DLD1 (cell line): ENCODE results near the gene KCNJ18.
"Not testable (repeated sequence)": the region's sequence is repeated elsewhere in the genome, so short reads cannot be mapped to it uniquely, and the experiment has no call there.

Source experiments
- in situ Hi-C: cut with HindIII; loops from 2 replicates; pipeline ENCODE4 v1.10.0; 2017; ENCODE audit warnings: low sequenced_read_pairs

KCNJ18 gene

DNA sequence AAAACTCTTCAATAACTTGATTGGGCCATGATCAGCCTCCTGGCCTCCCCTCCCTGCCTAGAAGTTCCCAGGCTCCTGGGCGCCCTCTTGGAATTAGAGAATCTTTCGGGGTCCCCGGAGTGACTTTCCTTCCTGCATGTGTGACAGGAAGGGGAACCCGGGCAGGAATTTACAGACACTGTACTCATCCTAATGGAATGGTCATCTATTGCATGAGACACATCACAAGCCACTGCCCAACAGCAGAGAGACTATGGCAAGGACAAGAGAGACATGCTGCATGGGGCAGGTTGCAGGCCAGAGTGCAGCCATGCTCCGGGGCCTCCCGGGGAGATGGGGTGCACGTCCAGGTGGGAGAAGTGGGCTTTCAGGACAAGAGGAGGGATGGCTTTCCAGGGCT lies 29.9 kb downstream of the KCNJ18 start:
- in situ Hi-C loops: not testable (repeated sequence)

DNA sequence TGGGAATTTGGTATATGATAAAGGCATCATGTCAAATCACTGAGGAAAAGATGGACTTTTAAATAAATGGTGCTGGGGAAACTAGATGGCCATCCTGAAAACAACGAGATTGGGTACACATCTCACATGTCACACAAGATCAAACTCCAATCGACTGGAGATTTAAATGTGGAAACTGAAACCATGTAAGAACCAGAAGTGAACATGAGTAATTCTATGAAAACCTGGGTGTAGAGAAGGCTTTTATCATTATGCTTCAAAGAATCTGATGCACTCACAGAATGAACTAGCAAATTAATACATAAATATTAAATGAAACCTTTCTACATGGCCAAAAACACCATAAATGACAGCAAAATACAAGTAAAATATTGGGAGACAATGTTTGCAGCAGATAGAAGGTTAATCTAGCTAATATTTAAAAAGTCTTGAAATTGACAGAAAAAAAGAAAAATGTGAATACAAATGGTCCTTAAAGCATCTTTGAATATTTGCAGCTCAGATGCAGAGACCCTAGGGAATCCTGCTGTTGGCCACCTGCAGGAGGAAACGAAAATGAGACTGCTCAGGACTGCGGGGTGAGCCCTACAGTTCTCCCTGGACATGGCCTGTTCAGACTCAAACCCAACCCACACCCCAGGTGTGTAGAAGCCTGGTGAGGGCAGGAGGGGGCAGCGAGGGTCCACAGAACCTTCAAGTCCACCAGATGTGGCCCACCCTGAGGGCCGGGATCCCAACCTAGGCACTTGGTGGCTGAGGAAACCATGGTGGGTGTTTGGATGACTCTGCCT lies 32.1 kb downstream of the KCNJ18 start:
- in situ Hi-C loops: not testable (repeated sequence)

DNA sequence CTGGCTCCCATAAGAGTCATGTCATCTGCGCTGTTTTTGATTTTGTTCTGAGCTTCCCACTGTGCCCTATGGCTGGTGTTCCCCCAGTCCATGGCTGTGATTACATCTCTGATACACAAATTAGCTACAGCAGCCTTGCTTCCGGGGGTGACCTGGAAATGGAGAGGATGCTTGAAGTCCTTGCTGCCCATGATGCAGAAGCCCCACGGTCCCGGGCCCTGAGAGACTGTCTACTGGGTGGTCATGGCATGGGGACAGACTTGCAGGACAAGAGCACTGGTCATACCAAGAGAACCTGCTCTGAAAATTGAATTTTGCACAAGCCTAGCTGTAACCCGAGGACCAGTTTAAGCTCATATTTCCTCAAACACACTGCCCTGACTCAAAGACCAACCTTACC lies 38.8 kb downstream of the KCNJ18 start:
- in situ Hi-C loops: not testable (repeated sequence)

DNA sequence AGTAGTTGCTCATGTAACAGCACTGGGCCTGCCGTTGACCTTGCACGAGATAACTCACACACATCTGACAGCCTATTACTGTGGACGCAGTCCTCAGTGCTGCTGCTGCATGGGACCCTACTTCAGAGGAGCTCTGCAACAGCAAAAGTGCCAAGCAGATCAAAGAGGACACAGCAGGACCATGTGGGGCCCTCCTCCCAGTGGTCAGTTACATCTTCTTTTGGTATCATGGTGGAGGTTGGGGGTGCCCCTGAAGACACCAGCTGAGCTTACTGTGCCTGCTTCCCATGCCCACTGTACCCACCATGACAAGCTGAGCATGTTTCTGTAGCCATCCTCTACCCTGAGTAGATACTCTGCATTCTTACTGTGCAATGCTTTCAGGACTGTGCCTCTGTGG lies 41.6 kb downstream of the KCNJ18 start:
- in situ Hi-C loops: not testable (repeated sequence)

DNA sequence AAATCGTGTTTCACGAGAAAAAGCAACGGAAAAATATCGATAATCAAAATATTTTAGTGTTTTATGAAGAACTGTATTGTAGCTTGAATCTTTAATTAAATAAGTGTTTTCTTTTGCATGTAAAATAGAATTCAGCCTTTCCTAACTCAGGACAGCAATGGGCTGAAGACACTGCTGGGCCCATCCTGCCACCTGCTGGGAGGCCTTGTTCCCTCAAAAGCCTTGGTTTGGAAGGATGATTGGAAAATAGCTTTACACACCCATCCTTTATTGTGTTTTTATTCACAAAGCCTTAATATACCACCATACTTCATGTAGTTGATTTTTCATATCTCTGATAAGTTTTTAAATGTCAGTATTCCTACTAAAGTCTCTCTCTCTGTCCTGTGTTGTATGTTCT lies 43.5 kb downstream of the KCNJ18 start:
- in situ Hi-C loops: not testable (repeated sequence)

DNA sequence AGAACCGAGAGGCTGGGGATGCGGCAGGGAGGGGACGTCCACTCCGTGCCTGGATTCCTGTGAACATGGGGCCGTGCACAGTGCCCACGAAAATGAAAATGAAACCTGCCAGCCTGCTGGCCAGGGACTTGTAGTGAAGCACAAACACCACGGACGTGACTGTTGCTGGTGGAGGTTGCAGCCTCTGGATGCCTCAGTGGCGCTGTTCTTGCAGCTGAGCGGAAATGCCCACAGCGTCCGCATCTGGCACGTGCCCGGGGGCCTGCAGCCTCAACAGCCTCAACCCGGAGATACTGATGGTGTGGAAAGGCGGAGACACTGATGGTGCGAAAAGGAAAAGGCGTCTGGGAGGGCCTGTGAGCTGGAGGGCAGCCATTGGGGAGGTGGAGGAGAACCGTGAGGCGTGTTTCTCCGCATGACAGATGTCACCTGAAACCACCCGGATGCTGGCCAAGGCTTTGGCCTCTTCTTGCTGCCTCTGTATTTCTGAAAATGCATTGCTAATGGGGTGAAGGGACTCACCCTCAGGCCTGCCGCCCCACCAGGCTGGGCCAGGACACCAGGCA lies 44.8 kb downstream of the KCNJ18 start:
- in situ Hi-C loops: not testable (repeated sequence)

DNA sequence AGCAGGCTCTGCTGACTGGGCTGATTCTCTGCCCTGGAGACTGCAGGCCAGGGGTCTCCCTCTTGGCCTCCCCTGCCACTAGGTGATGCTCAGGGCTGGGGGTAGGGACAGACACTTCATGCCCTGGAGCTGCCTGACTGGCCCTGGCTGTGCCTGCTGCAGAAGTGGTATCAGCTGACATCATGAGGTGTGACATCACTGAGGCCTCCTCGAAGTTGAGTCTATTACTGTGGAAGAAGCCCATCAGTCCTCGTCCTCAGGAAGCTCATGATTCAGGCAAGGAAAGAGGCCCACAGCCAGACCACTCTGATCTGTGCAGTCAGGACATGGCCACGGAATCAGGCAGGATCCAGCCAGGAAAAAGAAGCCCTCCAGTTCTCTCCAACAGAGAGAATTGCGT lies 45.9 kb downstream of the KCNJ18 start:
- in situ Hi-C loops: not testable (repeated sequence)

DNA sequence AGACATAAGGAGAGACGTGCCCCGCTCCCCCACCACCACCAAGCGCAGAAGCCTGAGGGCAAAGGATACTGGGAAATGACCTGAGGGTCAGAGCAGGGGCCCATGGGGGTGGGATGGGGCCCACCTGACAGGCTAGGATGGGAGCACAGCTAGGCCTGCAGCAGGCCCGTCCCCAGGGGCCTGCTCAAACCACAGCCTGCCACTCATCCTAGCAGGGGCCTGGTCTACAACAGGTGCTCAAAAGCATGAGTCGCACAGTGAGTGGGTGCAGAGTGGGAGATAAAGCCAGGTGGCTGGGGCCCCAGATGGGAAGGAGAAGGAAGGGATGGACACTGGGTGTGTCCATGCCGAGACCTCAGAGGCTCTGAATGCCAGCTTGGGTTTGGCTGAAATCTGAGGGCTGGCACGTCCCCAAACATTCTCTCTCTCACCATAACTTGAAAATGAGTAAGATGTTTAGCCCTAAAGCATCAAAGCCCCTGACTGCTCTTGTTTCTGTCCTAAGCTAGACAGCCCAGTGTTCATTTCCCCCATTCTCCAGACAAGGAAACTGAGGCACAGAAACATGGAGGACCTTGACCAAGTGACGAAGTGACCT lies 46.7 kb downstream of the KCNJ18 start:
- in situ Hi-C loops: not testable (repeated sequence)

DNA sequence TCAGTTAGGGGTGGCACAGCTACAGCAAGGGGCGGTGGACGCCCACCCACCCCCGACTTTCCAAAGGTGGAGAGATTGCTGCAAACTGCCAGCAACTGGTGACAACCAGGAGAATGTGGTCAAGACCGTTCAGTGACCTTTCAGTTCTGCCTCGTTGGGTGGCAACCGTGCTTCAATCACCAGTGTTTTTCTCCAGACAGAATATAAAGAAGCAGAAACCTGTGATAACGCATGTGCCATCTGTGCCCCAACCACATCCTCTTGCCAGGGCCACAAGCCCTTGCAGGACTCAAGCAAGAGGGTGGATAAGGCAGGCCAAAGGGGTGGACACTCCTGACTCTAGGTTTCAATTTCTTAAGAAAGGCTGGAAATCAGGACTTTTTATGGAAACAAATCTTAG lies 47.2 kb downstream of the KCNJ18 start:
- in situ Hi-C loops: not testable (repeated sequence)

DNA sequence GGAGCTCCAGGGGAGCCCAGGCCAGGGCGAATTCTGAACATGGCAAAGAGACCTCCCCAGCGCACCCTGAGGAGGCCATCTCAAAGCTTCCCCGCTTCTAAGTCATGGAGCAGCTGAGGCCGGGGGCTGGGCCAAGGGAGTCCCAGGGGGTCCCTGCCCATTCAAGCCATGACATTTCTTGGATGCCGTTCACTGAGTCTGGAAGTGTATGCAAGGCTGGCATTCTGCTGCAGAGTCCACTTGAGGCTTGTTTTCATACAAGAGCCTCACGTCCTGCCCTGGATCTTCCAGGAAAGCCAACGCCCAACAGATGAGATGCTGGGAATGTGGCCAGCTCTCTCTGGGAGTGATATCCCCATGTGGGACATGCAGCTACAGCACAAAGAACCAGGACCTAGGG lies 48.5 kb downstream of the KCNJ18 start:
- in situ Hi-C loops: not testable (repeated sequence)

DNA sequence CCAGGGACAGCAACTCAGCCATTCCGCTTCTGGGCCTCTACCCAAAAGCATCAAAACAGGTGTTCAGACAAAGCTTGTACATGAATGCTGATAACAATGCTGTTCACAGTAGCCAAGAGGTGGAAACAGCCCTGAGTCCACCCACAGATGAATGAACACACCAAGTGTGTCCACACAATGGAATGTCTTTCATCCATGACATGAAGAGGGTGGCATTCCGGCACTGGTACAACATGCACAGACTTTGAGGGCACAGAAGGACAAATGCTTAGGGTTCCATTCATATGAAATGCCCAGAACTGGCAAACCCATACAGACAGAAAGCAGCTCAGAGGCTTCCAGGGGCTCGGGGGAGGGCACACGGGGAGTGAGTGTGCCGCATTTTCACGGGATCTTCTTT lies 49.2 kb downstream of the KCNJ18 start:
- in situ Hi-C loops: not testable (repeated sequence)

DNA sequence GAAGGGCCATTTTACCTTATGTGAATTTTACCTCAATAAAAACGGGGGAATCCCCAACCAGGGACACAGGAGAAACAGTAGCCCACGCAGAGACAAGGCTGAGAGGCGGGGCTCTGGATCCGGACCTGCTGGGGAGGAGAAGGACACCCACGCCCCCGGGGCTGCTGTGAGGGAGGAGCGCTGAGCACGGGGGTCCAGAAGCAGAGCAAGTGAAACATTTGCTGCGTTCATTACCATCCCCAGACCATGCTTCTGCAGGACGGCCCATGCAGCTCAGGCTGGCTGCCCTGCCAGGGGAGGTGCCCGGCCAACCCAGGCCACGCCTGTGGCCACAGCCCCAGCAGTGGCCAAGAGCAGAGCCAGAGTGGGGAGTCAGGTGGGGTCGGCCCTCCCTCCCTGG lies 50.0 kb downstream of the KCNJ18 start:
- in situ Hi-C loops: no loop called here

DNA sequence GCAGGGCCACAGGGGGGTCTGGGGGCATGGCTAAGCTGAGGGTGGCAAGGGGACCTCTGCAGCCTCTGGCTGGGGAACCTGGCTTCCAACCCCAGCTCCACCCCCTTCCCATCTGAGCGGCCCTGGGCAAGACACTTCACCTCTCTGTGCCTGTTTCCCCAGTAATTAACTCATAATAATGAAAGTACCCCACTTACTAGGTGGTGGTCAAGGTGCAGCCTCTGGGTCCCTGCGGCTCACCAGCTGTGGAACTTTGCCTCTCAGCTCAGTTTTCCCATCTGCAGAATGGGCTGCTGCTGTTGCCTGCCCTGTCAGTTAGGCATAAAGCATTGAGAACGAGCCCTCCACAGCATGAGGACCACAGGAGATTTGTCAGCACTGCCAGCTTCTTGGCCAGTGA lies 51.8 kb downstream of the KCNJ18 start:
- in situ Hi-C loops: not testable (repeated sequence)

DNA sequence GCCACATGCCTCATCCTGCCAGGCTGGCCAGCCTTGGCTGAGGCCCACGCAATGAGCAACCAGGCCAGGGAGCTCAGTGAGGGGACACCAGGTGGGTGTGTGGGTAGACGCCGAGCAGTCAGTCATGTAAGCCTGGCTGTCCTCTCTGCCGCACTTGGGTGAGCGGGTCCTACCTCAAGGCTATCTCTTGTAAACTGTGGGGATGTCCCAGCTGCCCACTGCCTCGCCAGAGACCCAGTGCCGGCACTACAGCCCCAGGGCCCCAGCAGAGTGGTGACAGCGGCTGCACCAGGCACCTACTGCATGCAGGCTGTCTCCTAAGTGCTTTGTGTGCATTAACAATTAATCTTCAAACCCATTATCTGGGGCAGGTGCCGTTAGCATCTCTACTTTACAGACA lies 52.3 kb downstream of the KCNJ18 start:
- in situ Hi-C loops: not testable (repeated sequence)

DNA sequence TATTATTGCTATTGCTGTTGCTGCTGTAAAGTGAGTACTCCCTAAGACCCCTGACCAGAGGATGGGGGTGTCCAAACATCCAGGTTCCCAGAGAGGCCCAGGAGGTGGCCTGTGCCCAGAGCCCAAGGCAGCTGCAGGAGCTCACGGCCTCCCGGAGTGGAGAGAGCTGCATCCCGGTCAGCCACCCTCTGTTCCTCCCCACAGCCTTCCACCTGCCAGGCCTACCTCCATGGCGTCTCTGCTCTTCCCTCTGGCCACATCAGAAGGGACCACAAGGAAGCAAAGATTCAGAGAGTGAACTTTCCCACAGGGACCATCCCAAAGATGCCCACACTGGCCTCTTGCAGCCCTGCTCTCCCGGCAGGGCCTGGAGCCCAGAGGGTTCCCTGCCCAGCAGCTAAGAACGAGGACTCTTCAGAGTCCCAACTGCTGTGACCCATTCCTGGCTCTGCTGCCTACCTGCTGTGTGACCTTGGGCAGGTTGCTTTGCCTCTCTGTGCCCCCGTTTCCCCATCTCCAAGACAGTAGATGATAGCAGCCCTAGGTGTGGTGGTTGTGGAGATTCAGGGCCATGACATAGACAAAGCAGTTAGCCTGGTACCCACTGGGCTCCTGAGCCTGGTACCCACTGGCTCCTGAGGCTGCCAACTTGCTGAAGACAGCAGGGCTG lies 53.2 kb downstream of the KCNJ18 start:
- in situ Hi-C loops: not testable (repeated sequence)

DNA sequence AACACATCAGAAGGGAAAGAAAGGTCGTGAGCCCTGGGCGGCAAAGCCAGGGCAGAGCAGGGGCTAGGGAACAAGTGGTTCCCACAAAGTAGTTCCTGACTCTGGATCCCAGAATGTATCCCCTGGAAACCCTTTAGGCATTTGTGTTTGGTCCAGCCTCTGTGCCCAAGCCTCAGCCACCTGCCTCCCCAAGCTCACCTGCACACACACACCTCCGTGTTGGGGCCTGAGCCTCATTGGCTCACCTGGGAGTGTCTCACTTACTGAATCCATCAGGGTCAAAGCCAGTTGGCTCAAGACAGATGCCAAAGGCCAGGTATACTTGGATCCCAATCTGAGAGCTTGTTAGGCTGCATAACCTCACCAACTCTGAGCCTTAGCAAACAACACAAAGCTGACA lies 54.1 kb downstream of the KCNJ18 start:
- in situ Hi-C loops: not testable (repeated sequence)

DNA sequence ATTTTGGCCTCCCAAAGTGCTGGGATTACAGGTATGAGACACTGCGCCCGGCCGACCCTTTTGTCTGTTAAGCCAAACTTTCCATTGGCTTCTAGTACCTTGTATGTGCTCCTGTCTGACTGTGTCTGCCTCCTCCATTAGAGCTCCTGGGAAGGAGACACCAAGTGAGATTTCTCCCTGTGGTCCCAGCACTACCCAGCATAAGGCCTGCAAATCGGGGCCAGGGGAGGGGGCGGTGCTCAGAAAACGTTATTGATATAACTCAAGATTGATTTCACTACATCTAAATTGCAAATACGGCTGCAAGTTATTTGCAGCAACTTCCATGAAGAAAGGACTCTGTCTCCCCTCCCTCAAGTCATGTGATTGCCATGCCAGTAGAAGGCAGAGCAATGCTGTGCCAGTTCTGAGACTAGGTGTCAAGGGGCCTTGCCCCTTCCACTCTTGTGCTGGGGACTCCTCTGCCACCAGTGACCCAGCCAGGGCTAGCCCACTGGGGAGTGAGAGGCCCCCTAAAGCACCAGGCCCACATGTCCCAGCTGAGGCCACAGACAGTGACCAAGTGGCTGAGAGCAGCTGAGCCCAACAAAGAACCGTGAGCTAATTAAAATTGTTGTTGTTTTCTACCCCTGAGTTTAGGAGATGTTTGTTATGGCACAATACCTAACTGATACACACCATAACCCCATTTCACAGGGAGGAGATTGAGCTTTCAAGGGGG lies 55.0 kb downstream of the KCNJ18 start:
- in situ Hi-C loops: not testable (repeated sequence)

DNA sequence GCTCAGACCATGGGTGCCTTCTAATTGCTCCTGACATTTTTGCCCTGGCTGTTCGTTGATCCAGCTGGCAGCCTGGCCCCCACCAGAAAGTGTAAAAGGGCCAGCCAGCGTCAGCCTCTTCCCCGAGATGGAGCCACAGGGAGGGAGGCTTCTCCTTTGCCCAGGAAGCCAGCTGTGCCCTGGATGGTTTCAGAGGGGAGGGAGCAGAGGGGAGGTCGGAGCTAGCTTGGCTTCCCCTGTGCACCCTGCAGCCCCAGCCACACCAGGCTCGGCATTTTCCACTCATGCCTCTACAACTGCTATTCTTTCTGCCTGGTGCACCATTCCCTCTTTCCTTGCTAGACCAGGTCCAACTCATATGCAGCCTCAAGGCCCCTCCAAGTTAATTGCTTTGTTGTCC lies 56.4 kb downstream of the KCNJ18 start:
- in situ Hi-C loops: not testable (repeated sequence)

DNA sequence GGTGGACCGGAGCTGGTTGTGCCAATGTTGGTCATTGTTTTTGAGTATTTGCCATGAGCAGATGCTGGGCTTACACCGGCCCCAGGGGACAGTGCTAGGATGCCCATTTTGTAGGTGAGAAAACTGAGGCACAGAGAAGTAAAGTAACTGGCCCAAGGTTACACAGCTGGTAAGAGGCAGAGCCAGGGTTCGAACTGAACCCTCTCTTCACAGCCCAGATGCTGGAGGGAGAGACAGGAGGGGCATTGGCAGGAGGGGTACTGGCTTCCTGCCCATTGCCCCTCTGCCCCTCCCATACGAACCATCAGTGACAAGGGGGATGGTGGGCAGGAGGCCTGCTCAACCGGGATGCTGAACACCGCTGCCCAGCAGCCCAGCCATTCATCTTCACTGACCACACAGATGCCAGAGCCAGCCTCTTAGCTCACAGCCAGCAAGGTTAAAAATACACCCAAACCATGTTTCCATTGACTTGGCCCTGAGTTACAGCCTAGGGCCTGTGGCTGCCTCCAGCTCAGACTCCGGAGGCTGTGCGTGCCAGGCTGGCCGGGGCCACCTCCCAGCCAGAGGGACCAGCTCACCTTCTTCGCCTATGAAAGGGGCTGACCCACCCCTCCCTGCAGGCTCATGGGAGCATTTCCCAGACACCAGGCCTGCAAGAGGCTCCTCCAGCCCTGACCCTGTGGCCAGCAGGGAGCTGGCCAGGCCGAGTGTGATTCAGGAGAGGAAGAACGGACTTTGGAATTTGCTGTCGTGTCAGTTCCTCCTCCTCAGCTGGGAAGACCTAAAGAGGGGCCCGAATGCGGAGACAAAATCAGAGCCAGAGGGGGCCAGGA lies 57.6 kb downstream of the KCNJ18 start:
- in situ Hi-C loops: not testable (repeated sequence)

DNA sequence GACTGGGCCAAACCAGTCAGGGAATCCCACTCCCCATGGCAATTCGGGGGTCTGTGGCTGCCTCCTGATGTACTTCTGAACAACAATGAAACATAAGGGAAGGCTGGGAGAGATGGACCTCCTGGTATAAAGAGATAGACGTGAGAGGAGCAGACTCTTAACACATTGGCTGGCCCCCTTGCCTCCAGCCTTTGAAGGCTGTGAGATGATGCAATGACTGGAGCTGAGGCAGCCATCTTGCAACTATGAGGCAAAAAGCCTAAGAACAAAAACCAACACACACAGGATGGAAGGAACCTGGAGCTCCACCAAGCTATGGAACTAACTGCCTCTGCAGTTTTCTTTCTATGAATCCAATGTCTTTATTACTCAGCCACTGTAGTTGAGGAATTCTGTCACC lies 58.8 kb downstream of the KCNJ18 start:
- in situ Hi-C loops: not testable (repeated sequence)
